ENCODE measurements around the gene RNF138.

RNF138 gene, protein sequence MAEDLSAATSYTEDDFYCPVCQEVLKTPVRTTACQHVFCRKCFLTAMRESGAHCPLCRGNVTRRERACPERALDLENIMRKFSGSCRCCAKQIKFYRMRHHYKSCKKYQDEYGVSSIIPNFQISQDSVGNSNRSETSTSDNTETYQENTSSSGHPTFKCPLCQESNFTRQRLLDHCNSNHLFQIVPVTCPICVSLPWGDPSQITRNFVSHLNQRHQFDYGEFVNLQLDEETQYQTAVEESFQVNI

GRCh38 chr18:32091724-32092421 is at the start of gene RNF138:
TSS of gene RNF138 (plus strand) at chr18:32091874. CDS start at chr18:32092777, 903 bp downstream.
- Mint-ChIP-seq H3K9me3 (no peaks in the 10 kb centered on the region), H3K27ac (peak within 1 kb of the TSS; percentile 98), H3K4me3 (peak within 1 kb of the TSS; percentile 99), H3K27me3 (no peaks in the 10 kb centered on the region), H3K4me1 (peaks cover 47% of the 10 kb centered on the region), H3K36me3 (peaks cover 46% of the 10 kb centered on the region)
- DNase-seq, result peak; percentile 91
- CTCF ChIA-PET, result interaction anchor here (1.3 to 3.3 kb wide), 2 partner anchors 20 to 73 kb away, joined by 5 to 10 read pairs; partner anchors contain the start of gene RNF125

DNA sequence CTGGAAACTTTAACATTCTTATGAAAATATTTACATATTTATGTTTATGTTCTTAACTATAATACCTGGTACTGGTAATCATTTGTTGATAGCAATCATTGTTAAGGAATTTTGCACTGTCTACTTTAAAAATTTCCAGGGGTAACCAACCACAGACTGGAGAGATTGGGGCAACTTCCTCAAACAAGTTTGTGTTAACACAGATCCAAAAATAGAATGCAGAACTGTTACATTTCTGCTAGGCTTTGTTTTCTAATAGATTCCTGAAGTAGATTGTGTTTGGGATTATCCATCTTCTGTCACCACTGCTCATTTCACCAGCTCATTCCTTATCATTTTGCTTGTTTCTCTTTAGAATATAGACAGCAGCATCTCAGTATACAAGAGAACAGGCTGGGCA is 49.3 kb upstream of the RNF138 start:
- peaks cover 49% of the 10 kb centered on the region for H3K4me1 Mint-ChIP-seq
- no peaks in the 10 kb centered on the region for H3K27me3 Mint-ChIP-seq
- CTCF ChIA-PET, result interaction anchor here (0.6 to 2.2 kb wide), 3 partner anchors 21 to 54 kb away, joined by 3 to 4 read pairs (median 4); no protein-coding TSS in a partner anchor
- no peaks in the 10 kb centered on the region for H3K9me3 Mint-ChIP-seq
- no peak overlapping the region for H3K27ac Mint-ChIP-seq
- H3K4me3 Mint-ChIP-seq, result no peak overlapping the region
- H3K36me3 Mint-ChIP-seq, result peaks cover 59% of the 10 kb centered on the region
- no peak for DNase-seq

GRCh38 chr18:32048507-32049091 is 43.1 kb upstream of the RNF138 start:
- CTCF ChIA-PET, result interaction anchor here (1.0 to 4.1 kb wide), 2 partner anchors 24 to 30 kb away, joined by 4 to 18 read pairs; partner anchors contain the start of gene RNF125
- peaks cover 39% of the 10 kb centered on the region for H3K4me1 Mint-ChIP-seq
- no peak for DNase-seq
- H3K4me3 Mint-ChIP-seq, result no peak overlapping the region
- no peaks in the 10 kb centered on the region for H3K27me3 Mint-ChIP-seq
- peak overlapping the region; percentile 87 for H3K27ac Mint-ChIP-seq
- no peaks in the 10 kb centered on the region for H3K9me3 Mint-ChIP-seq
- H3K36me3 Mint-ChIP-seq, result peaks cover 47% of the 10 kb centered on the region

- DNase-seq, result peak; percentile 65
- H3K27ac Mint-ChIP-seq, result peak overlapping the region; percentile 87
- peaks cover 41% of the 10 kb centered on the region for H3K4me1 Mint-ChIP-seq
- H3K27me3 Mint-ChIP-seq, result no peaks in the 10 kb centered on the region
- peaks cover 51% of the 10 kb centered on the region for H3K36me3 Mint-ChIP-seq
- CTCF ChIA-PET, result interaction anchor here (0.6 to 4.1 kb wide), 6 partner anchors 9 to 107 kb away, joined by 3 to 18 read pairs (median 4); partner anchors contain the start of genes RNF125 and TRAPPC8
- H3K4me3 Mint-ChIP-seq, result peak overlapping the region; percentile 43
- no peaks in the 10 kb centered on the region for H3K9me3 Mint-ChIP-seq
Observed at GRCh38 chr18:32049393-32050171, 42.1 kb upstream of the RNF138 start.

DNA sequence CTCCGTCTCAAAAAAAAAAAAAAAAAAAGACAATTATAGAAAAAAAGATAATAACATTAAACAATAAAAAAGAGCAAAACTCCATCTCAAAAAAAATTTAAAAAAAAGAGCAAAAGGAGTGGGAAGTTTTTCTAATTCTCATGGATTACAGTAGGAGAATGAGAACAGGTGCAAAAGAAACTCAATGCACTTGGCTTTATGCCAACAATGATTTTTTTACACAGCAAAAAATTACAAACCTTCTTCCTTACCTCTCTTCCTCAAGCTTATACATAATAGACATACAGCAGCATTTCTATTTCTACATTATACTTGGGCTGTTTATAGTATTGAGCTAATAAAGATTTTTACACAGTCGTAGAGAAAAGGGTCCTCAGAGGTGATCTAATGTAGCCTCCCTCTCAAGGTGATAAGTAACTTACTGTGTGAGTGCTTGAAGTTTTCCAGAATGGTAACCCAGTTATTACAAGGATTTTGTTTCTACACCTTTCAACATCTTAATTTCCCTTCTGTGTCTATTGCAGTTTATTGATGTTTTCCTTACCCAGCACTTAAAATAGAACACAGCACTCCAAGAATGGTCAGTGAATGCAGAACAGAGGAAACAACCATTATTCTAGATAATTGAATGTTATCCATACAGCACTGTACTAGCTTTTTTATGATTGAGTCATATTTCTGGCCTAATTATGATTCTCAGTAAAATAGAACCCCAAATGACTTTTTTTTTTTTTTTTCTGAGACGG is 34.9 kb upstream of the RNF138 start:
- Mint-ChIP-seq H3K27ac (no peak overlapping the region), H3K9me3 (no peaks in the 10 kb centered on the region), H3K4me1 (peaks cover 38% of the 10 kb centered on the region), H3K36me3 (peaks cover 69% of the 10 kb centered on the region), H3K27me3 (no peaks in the 10 kb centered on the region), H3K4me3 (no peak overlapping the region)
- DNase-seq, result no peak
- CTCF ChIA-PET, result interaction anchor here (0.9 to 2.5 kb wide), 4 partner anchors 9 to 37 kb away, joined by 3 to 9 read pairs (median 3); no protein-coding TSS in a partner anchor

GRCh38 chr18:32057624-32058165 is 34.0 kb upstream of the RNF138 start:
- no peak for DNase-seq
- Mint-ChIP-seq H3K4me1 (peaks cover 35% of the 10 kb centered on the region), H3K36me3 (peaks cover 66% of the 10 kb centered on the region), H3K27ac (peak overlapping the region; percentile 7), H3K9me3 (no peaks in the 10 kb centered on the region), H3K27me3 (no peaks in the 10 kb centered on the region), H3K4me3 (no peak overlapping the region)
- CTCF ChIA-PET, result interaction anchor here (2.5 kb wide), 1 partner anchor 15 kb away, joined by 9 read pairs; no protein-coding TSS in a partner anchor

- CTCF ChIA-PET, result interaction anchor here (1.7 kb wide), 2 partner anchors 12 to 33 kb away, joined by 3 to 6 read pairs; no protein-coding TSS in a partner anchor
- Mint-ChIP-seq H3K4me3 (no peak overlapping the region), H3K27me3 (no peaks in the 10 kb centered on the region), H3K9me3 (no peaks in the 10 kb centered on the region), H3K4me1 (peaks cover 33% of the 10 kb centered on the region), H3K36me3 (peaks cover 59% of the 10 kb centered on the region), H3K27ac (no peak overlapping the region)
- DNase-seq, result no peak
Observed at GRCh38 chr18:32060026-32060425, 31.6 kb upstream of the RNF138 start.

- CTCF ChIA-PET, result interaction anchor here (1.1 to 1.4 kb wide), 2 partner anchors 17 to 48 kb away, joined by 3 to 5 read pairs; no protein-coding TSS in a partner anchor
Observed at GRCh38 chr18:32067375-32068167, 24.1 kb upstream of the RNF138 start.

GRCh38 chr18:32072321-32072720 is 19.4 kb upstream of the RNF138 start:
- peaks cover 43% of the 10 kb centered on the region for H3K36me3 Mint-ChIP-seq
- peak; percentile 28 for DNase-seq
- no peaks in the 10 kb centered on the region for H3K9me3 Mint-ChIP-seq
- no peaks in the 10 kb centered on the region for H3K27me3 Mint-ChIP-seq
- peaks cover 12% of the 10 kb centered on the region for H3K4me1 Mint-ChIP-seq
- H3K4me3 Mint-ChIP-seq, result no peak overlapping the region
- CTCF ChIA-PET, result interaction anchor here (0.6 to 3.3 kb wide), 17 partner anchors 11 to 157 kb away, joined by 3 to 33 read pairs (median 6); partner anchors contain the start of genes RNF125, RNF138 and TRAPPC8
- H3K27ac Mint-ChIP-seq, result no peak overlapping the region

More at GRCh38 chr18:32067375-32068167, 24.1 kb upstream of the RNF138 start:
- Mint-ChIP-seq H3K27me3 (no peaks in the 10 kb centered on the region), H3K9me3 (no peaks in the 10 kb centered on the region), H3K27ac (no peak overlapping the region), H3K4me1 (peaks cover 5% of the 10 kb centered on the region), H3K36me3 (peaks cover 39% of the 10 kb centered on the region), H3K4me3 (no peak overlapping the region)
- DNase-seq, result no peak

DNA sequence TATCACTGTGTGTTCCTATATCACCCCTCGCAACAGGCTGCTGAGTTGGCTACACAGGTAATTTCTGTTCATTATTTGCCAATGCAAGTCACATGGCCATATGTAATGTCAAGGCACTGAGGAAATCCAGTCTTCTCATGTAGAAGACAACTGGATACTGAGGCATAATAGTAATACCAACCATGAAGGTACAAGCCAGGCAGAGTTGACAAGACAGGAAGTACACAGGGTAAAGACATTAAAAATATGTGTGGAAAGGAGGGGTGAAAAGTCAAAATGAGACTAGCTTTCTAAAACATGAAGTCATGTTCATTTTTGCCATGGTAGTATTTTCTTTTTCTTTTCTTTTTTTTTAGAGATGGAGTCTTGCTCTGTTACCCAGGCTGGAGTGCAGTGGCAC is 17.5 kb upstream of the RNF138 start:
- Mint-ChIP-seq H3K9me3 (no peaks in the 10 kb centered on the region), H3K27ac (no peak overlapping the region), H3K27me3 (no peaks in the 10 kb centered on the region), H3K4me1 (peaks cover 12% of the 10 kb centered on the region), H3K4me3 (no peak overlapping the region), H3K36me3 (peaks cover 42% of the 10 kb centered on the region)
- no peak for DNase-seq
- CTCF ChIA-PET, result interaction anchor here (2.3 to 3.3 kb wide), 2 partner anchors 10 to 55 kb away, joined by 13 to 33 read pairs; partner anchors contain the start of gene RNF125

- CTCF ChIA-PET, result no interaction called here
- no peaks in the 10 kb centered on the region for H3K9me3 Mint-ChIP-seq
- no peak overlapping the region for H3K4me3 Mint-ChIP-seq
- H3K36me3 Mint-ChIP-seq, result peaks cover 42% of the 10 kb centered on the region
- DNase-seq, result no peak
- H3K27ac Mint-ChIP-seq, result no peak overlapping the region
- peaks cover 15% of the 10 kb centered on the region for H3K4me1 Mint-ChIP-seq
- no peaks in the 10 kb centered on the region for H3K27me3 Mint-ChIP-seq
Observed at GRCh38 chr18:32078845-32079244, 12.8 kb upstream of the RNF138 start.

DNA sequence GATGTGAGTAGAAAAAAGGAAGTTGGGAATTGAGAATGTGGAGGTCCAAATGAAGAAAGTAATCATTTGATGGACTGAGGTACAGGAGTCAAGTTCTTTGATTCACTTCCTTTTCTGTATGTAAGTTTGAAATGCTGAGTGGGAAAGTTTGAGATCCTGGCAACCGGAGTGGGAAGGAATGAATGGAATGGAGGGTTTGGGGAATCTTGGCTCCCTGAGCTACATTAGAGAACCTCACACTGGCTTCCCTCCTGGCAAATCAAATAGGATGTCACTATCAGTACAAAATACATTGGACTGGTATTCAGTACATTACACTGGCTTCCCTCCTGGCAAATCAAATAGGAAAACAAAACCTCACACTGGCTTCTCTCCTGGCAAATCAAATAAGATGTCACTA is 9.8 kb upstream of the RNF138 start:
- H3K27me3 Mint-ChIP-seq, result peaks cover 5% of the 10 kb centered on the region
- H3K36me3 Mint-ChIP-seq, result peaks cover 29% of the 10 kb centered on the region
- H3K4me3 Mint-ChIP-seq, result no peak overlapping the region
- no peak for DNase-seq
- no peaks in the 10 kb centered on the region for H3K9me3 Mint-ChIP-seq
- CTCF ChIA-PET, result no interaction called here
- no peak overlapping the region for H3K27ac Mint-ChIP-seq
- H3K4me1 Mint-ChIP-seq, result peaks cover 33% of the 10 kb centered on the region
